ENCODE data around the gene SUGCT.

Gene SUGCT

GRCh38 chr7:40879941-40880543, 745.2 kb downstream of the SUGCT start:
- Mint-ChIP-seq H3K27ac (no peak overlapping the region), H3K9me3 (peaks cover 6% of the 10 kb centered on the region), H3K4me1 (ENCODE audit: low read depth) (no peaks in the 10 kb centered on the region), H3K4me3 (no peak overlapping the region), H3K27me3 (ENCODE audit: low read depth) (no peaks in the 10 kb centered on the region), H3K36me3 (ENCODE audit: low read depth) (no peaks in the 10 kb centered on the region)

DNA sequence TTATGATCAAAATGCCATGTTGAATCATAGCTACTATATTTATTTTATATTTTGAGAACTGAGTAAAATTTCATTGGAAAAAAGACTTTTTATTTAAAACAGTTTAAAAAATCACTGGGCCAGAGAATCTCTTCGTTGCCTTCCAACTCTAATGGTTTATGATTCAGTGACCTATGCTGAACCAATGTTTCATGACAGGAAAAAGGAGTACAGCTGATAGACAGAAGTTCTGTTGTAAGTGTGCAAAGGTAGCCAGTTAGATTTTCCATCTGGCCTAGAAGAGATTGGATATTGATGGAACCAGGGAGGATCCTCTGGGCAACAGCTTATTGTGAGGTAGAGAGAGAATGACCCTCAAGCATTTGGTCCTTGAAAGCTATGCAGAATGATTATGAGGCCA, 745.8 kb downstream of the SUGCT start:
- Mint-ChIP-seq H3K9me3 (peaks cover 5% of the 10 kb centered on the region), H3K27me3 (ENCODE audit: low read depth) (no peaks in the 10 kb centered on the region), H3K4me1 (ENCODE audit: low read depth) (no peaks in the 10 kb centered on the region), H3K4me3 (no peak overlapping the region), H3K36me3 (ENCODE audit: low read depth) (no peaks in the 10 kb centered on the region), H3K27ac (no peak overlapping the region)

DNA sequence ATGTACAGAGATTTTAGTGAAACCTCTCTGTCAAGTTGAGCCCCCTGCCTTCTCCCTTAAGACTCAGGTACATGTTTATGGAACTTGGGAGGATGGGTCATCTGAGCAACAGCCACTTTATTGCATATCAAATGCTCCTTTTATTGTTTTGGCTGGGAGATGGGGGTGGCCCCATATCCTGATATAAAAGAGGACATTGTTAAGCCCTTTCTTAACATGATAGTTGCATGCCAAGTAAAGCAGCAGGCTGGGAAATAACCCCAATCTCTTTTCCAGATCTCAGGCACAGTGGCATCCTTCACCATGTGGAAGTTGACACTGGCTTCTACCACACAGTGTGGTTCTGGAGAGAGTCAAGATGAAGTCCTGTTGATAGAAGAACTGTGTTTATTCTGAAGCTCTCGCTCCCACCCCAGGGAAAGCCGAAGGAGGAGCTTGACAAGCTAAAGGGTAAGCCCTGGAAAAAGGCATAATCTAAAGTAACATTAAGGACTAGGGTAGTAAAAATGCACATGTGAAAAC, 746.7 kb downstream of the SUGCT start:
- H3K9me3 Mint-ChIP-seq = peaks cover 7% of the 10 kb centered on the region
- no peaks in the 10 kb centered on the region for H3K4me1 Mint-ChIP-seq (ENCODE audit: low read depth)
- H3K27ac Mint-ChIP-seq = no peak overlapping the region
- H3K36me3 Mint-ChIP-seq (ENCODE audit: low read depth) = no peaks in the 10 kb centered on the region
- no peak overlapping the region for H3K4me3 Mint-ChIP-seq
- no peaks in the 10 kb centered on the region for H3K27me3 Mint-ChIP-seq (ENCODE audit: low read depth)

DNA sequence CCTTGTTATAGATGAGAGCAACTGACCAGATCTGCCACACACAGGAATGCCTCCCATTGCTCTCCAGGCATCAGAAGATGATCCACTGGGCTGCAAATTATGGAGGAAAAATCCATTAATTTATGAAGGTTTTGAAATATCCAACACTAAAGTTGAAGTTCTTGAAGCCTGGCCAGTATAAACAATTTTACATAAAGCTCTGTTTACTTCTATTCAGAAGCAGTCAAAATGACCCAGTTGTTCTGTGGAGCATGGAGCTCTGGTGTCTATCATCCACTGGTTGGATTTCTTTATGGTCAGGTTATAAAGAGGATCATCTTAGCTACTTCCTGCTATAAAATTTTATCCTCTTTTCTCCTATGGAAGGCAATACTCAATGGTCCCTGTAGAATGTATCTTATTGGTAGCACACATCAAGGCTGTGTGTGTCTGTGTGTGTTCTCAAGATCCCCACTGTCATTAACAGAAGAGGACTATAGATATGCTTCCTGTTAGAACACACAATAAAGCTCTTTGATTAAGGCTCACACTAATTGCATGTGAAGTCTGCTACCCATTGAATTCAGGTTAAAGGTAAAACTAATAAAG, 747.4 kb downstream of the SUGCT start:
- Mint-ChIP-seq H3K27me3 (ENCODE audit: low read depth) (no peaks in the 10 kb centered on the region), H3K9me3 (peaks cover 12% of the 10 kb centered on the region), H3K27ac (no peak overlapping the region), H3K4me3 (no peak overlapping the region), H3K4me1 (ENCODE audit: low read depth) (no peaks in the 10 kb centered on the region), H3K36me3 (ENCODE audit: low read depth) (no peaks in the 10 kb centered on the region)

DNA sequence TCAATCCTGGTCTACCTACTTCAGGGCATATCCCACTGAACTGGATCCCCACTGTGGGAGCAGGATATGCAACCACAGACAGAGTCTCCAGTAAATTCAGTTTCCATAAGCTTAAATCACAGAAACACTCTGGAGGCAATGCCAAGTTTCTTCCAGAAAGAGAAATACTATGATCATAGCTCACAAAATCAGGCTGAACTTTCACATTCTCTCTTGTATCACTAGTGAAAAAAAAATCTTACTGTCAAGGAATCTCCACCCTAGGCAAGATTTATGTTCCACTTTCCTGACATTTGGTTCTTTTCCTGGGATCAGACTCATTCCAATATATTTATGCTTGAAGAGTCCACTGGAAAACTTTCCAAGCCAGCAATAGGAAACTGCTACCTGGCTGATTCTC, 749.0 kb downstream of the SUGCT start:
- H3K9me3 Mint-ChIP-seq = peaks cover 17% of the 10 kb centered on the region
- no peaks in the 10 kb centered on the region for H3K27me3 Mint-ChIP-seq (ENCODE audit: low read depth)
- H3K4me3 Mint-ChIP-seq = no peak overlapping the region
- H3K36me3 Mint-ChIP-seq (ENCODE audit: low read depth) = no peaks in the 10 kb centered on the region
- no peaks in the 10 kb centered on the region for H3K4me1 Mint-ChIP-seq (ENCODE audit: low read depth)
- no peak overlapping the region for H3K27ac Mint-ChIP-seq

- Mint-ChIP-seq H3K36me3 (ENCODE audit: low read depth) (no peaks in the 10 kb centered on the region), H3K27me3 (ENCODE audit: low read depth) (no peaks in the 10 kb centered on the region), H3K4me1 (ENCODE audit: low read depth) (no peaks in the 10 kb centered on the region), H3K27ac (no peak overlapping the region), H3K9me3 (peaks cover 17% of the 10 kb centered on the region), H3K4me3 (no peak overlapping the region)
These were observed 749.4 kb downstream of the SUGCT start for GRCh38 chr7:40884241-40884640.

GRCh38 chr7:40885503-40885902, 750.7 kb downstream of the SUGCT start:
- Mint-ChIP-seq H3K9me3 (peaks cover 17% of the 10 kb centered on the region), H3K27ac (no peak overlapping the region)

DNA sequence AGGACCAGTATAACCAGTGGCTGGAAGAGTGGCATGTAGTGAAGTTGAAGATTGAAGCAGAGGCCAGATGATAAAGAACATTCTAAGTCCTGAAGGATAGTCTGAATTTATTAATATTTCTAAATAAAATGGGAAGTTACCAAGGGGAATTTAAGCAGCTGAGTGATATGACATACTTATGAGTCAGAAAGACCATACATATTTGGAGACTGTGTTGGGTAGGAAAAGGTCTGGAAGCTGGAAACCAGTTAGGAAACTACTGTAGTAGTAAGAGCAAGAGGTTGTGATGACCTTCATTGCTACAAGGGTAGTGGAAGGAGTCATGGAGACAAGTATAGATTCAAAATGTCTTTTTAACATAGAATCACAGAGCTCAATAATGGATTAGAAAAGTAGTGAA, 752.3 kb downstream of the SUGCT start:
- no peaks in the 10 kb centered on the region for H3K4me1 Mint-ChIP-seq (ENCODE audit: low read depth)
- H3K27me3 Mint-ChIP-seq (ENCODE audit: low read depth) = no peaks in the 10 kb centered on the region
- H3K9me3 Mint-ChIP-seq = peaks cover 25% of the 10 kb centered on the region
- no peaks in the 10 kb centered on the region for H3K36me3 Mint-ChIP-seq (ENCODE audit: low read depth)
- no peak overlapping the region for H3K4me3 Mint-ChIP-seq
- no peak overlapping the region for H3K27ac Mint-ChIP-seq

More at GRCh38 chr7:40885503-40885902, 750.7 kb downstream of the SUGCT start:
- Mint-ChIP-seq H3K4me1 (ENCODE audit: low read depth) (no peaks in the 10 kb centered on the region), H3K27me3 (ENCODE audit: low read depth) (no peaks in the 10 kb centered on the region), H3K4me3 (no peak overlapping the region), H3K36me3 (ENCODE audit: low read depth) (no peaks in the 10 kb centered on the region)

- Mint-ChIP-seq H3K4me1 (ENCODE audit: low read depth) (no peaks in the 10 kb centered on the region), H3K4me3 (no peak overlapping the region)
These were observed 753.7 kb downstream of the SUGCT start for GRCh38 chr7:40888499-40888898.

DNA sequence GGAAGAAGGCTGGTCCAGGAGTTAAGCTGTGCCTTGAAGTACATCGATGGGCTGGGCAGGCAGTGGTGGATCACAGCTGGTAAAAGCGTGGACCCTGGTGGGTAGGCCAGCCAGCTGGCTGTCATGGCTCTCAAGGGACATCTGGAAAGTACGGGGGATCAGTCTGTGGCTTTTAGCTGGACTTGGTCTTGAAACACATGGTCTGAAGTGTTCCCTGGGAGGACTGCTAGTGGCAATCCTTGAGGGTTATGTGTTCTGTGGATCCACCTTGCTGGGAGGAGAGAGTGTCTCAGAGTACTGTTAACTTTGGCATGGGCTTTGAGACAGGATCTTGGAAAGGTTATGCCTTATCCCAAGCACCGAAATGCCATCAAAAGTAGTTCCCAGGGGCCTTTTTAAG, 754.3 kb downstream of the SUGCT start:
- Mint-ChIP-seq H3K27me3 (ENCODE audit: low read depth) (no peaks in the 10 kb centered on the region), H3K4me3 (no peak overlapping the region), H3K36me3 (ENCODE audit: low read depth) (no peaks in the 10 kb centered on the region), H3K27ac (no peak overlapping the region), H3K9me3 (peaks cover 25% of the 10 kb centered on the region), H3K4me1 (ENCODE audit: low read depth) (no peaks in the 10 kb centered on the region)

More at GRCh38 chr7:40888499-40888898, 753.7 kb downstream of the SUGCT start:
- Mint-ChIP-seq H3K9me3 (peaks cover 25% of the 10 kb centered on the region), H3K27ac (no peak overlapping the region), H3K27me3 (ENCODE audit: low read depth) (no peaks in the 10 kb centered on the region), H3K36me3 (ENCODE audit: low read depth) (no peaks in the 10 kb centered on the region)

DNA sequence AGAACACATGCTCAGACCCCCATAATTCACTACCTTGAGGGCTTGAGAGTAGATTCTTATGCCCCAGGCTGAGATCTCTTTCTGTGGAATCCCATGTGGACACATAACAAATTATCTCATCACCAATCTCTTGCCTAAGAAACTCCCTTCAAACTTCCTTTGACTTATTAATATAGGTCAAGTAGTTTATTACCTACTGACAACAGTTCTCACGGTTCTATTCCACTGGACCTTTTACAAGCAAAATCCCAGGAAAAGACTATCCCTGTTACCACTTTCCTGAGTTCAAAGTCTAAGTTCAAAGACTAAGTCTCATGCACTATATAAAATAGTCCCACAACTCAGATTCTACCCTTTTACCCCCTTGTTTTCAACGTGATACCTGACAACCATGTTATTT, 754.7 kb downstream of the SUGCT start:
- no peak overlapping the region for H3K4me3 Mint-ChIP-seq
- no peaks in the 10 kb centered on the region for H3K4me1 Mint-ChIP-seq (ENCODE audit: low read depth)
- H3K27ac Mint-ChIP-seq = no peak overlapping the region
- H3K9me3 Mint-ChIP-seq = peaks cover 25% of the 10 kb centered on the region
- no peaks in the 10 kb centered on the region for H3K36me3 Mint-ChIP-seq (ENCODE audit: low read depth)
- no peaks in the 10 kb centered on the region for H3K27me3 Mint-ChIP-seq (ENCODE audit: low read depth)

DNA sequence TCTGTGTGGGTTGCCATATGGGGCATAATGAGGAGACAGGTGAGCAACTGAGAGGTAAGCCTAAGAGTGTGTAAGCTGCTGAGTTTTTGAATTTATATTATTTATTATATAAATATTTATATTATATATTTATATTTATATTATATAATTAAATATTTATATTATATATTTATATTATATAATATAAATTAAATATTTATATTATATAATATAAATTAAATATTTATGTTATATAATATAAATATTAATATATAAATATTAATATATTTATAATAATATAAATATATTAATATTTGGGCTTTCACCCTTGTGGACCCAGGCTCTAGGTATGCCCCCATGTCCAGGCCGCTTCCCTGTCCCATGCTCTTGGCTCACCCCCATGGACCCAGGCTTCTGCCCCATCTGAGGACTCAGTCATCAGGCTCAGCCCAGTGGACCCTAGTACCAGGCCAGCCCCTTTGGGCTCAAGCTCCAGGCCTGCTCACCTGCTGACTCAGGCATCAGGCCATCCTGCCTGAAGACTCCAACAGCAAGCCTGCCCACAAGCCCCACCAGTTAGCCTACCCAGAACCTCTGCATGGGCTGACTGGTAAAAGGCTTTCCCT, 755.4 kb downstream of the SUGCT start:
- no peaks in the 10 kb centered on the region for H3K36me3 Mint-ChIP-seq (ENCODE audit: low read depth)
- no peak overlapping the region for H3K4me3 Mint-ChIP-seq
- H3K27me3 Mint-ChIP-seq (ENCODE audit: low read depth) = no peaks in the 10 kb centered on the region
- H3K9me3 Mint-ChIP-seq = peaks cover 25% of the 10 kb centered on the region
- H3K27ac Mint-ChIP-seq = no peak overlapping the region
- H3K4me1 Mint-ChIP-seq (ENCODE audit: low read depth) = no peaks in the 10 kb centered on the region

DNA sequence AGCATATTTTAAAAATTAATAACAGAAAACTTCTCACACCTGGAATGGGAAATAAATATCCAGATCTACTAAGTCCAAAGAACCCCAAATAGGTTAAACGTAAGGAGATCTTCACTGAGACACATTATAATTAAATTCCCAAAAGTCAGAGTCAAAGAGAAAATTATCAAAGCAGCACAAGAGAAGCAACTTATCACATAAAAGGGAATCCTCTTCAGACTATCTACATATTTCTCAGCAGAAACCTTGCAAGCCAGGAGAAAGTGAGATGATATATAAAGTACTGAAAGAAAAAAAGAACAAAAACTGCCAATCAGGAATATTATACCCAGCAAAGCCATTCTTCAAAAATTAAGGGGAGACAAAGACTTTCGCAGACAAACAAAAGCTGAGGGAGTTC, 756.4 kb downstream of the SUGCT start:
- Mint-ChIP-seq H3K9me3 (peaks cover 18% of the 10 kb centered on the region), H3K4me3 (no peak overlapping the region), H3K27ac (no peak overlapping the region), H3K36me3 (ENCODE audit: low read depth) (no peaks in the 10 kb centered on the region), H3K27me3 (ENCODE audit: low read depth) (no peaks in the 10 kb centered on the region), H3K4me1 (ENCODE audit: low read depth) (no peaks in the 10 kb centered on the region)

DNA sequence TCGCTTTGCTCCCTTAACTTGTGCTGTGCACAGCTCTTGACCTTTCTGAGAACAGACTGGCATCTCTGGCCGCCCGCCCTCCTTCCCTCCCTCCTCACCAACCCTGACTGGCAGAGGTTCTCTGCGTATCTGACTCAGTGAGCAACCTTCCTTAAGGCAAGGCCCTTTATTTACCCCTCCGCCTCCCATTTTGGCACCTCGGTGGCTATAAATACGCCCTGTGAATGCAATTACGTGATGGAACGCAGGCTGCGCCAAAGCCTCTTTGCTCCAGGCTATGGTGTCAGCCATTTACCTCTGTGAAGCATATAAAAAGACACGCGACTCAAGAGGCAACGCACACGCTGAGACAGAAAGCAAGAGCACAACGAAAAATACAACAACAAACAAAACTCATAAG, 764.3 kb downstream of the SUGCT start:
- peaks cover 26% of the 10 kb centered on the region for H3K9me3 Mint-ChIP-seq
- no peaks in the 10 kb centered on the region for H3K27me3 Mint-ChIP-seq (ENCODE audit: low read depth)
- H3K4me1 Mint-ChIP-seq (ENCODE audit: low read depth) = no peaks in the 10 kb centered on the region
- no peak overlapping the region for H3K27ac Mint-ChIP-seq
- no peak overlapping the region for H3K4me3 Mint-ChIP-seq
- no peaks in the 10 kb centered on the region for H3K36me3 Mint-ChIP-seq (ENCODE audit: low read depth)

Measured in T-helper 1 cell treated with Interleukin-12 subunit alpha and Interleukin-12 subunit beta and Interleukin-4 antibody, amounts not matched to agents 30 μg/mL and 1 μg/mL, for 36 hours (primary cell).